Naive thymus-derived CD8-positive, alpha-beta T cell (primary cell): ENCODE measurements around the gene BRSK1. TPM values are rescaled to one million over a fixed set of nuclear protein-coding genes. Genes with fewer than 3 reads are reported as not detected.

Experiments used
- ATAC-seq, 2 donors: fragments of 150-1000 bp; cut with Tn5 transposase in 1 of 2; sonication (Bioruptor Pico), chemical (Tn5 transposase) in 1 of 2; 1 replicate in 1 of 2; 2 replicates in 1 of 2; pipeline ENCODE4 v1.10.0; 2021; ENCODE audit warnings: mild to moderate bottlenecking in 2 of 2, moderate library complexity in 2 of 2
- POLR2A ChIA-PET: fragments of 350-600 bp; sonication (Branson Sonifier 250); formaldehyde crosslinking; loops from one replicate; lab custom pipeline; 2021; ENCODE audit warnings: antibody characterized with exemption; lab: Charles Lee
- DNase-seq, 10 donors: peaks; one replicate each; pipeline versions ENCODE4 v3.0.0 to v3.0.0-alpha.2; 2020 to 2022
- H3K27ac Mint-ChIP-seq, 10 donors: one replicate each; pipeline ENCODE4 v1.8.0; 2020 to 2022; ENCODE audit warnings: mild to moderate bottlenecking in 10 of 10, mixed read lengths in 10 of 10, moderate library complexity in 4 of 10, inconsistent platforms in 1 of 10
- H3K27me3 Mint-ChIP-seq, 5 donors: one replicate each; pipeline ENCODE4 v1.8.0; 2021 to 2022; ENCODE audit warnings: mixed read lengths in 5 of 5
- H3K36me3 Mint-ChIP-seq, 3 donors: one replicate each; pipeline ENCODE4 v1.8.0; 2020 to 2022; ENCODE audit warnings: mixed read lengths in 3 of 3, mild to moderate bottlenecking in 2 of 3, inconsistent platforms in 1 of 3
- H3K4me1 Mint-ChIP-seq, 4 donors: one replicate each; pipeline ENCODE4 v1.8.0; 2021 to 2022; ENCODE audit warnings: mixed read lengths in 4 of 4
- H3K4me3 Mint-ChIP-seq, 10 donors: one replicate each; pipeline ENCODE4 v1.8.0; 2020 to 2022; ENCODE audit warnings: mild to moderate bottlenecking in 10 of 10, mixed read lengths in 10 of 10, moderate library complexity in 6 of 10, inconsistent platforms in 1 of 10
- H3K9me3 Mint-ChIP-seq, 9 donors: one replicate each; pipeline ENCODE4 v1.8.0; 2020 to 2022; ENCODE audit warnings: mixed read lengths in 9 of 9, mild to moderate bottlenecking in 3 of 9, inconsistent platforms in 1 of 9, moderate library complexity in 1 of 9
- polyA plus RNA-seq, 3 donors: library from polyadenylated mRNA; unstranded; fragments of 300-500 nt; fragmentation: Illumina TruSeq; gene quantifications; one replicate each; pipeline ENCODE4 v1.2.3, GENCODE V29; 2021
- total RNA-seq, 8 experiments: library from RNA in 2 of 8; stranded (reverse) in 2 of 8; gene quantifications; one replicate each; pipeline ENCODE4 v1.2.3 and lab custom pipeline; 2021 to 2026

Gene BRSK1
- total and polyA plus RNA-seq, 5 experiments from 2014 or later: 0.24 to 2.9 (median 1.9) TPM; not detected in 2

GRCh38 chr19:55277494-55277893 is 6.3 kb upstream of the BRSK1 start:
- no peak for DNase-seq
- Mint-ChIP-seq H3K27me3 (no peaks in the 10 kb centered on the region), H3K36me3 (peaks cover 0 to 46% (median 9%) of the 10 kb centered on the region in 3 donors), H3K9me3 (no peaks in the 10 kb centered on the region), H3K27ac (peak overlapping the region in 4 of 10 donors; percentile 56 to 100 (median 88)), H3K4me1 (peaks cover 13 to 49% (median 30%) of the 10 kb centered on the region in 4 donors), H3K4me3 (peak overlapping the region in 6 of 10 donors; percentile 16 to 77 (median 51))
- POLR2A ChIA-PET: interaction anchor here (0.6 to 6.9 kb wide), 4 partner anchors 14 to 237 kb away, joined by 3 to 142 read pairs (median 4); partner anchors contain the start of gene PPP6R1
- no peak for ATAC-seq

DNA sequence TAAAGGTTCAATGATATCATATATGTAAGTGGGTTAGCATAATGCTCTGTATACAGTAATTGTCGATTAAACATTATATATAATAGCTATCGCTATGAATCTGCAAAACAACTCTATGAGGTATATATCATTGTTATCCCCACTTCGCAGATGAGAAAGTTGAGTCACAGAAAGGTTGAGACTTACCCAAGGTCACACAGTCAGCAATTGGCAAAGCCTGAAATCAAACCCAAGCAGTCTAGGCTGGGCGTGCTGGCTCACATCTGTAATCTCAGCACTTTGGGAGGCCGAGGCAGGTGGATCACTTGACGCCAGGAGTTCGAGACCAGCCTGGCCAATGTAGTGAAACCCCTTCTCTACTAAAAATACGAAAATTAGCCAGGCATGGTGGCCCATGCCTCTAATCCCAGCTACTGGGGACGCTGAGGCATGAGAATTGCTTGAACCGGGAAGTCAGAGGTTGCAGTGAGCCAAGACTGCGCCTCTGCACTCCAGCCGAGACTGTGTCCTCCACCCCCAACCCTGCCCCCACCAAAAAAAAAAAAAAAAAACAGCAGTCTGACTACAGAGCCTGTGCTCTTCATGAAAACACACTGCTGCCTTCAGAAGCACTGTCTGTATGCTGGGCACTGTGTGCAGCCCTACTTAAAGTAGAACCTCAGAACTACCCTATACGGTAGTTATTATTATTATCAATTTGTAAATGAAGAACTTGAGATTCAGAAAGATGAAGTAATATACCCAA is 5.2 kb upstream of the BRSK1 start:
- H3K4me3 Mint-ChIP-seq: peak overlapping the region; percentile 52 to 100 (median 88)
- H3K36me3 Mint-ChIP-seq: peaks cover 0 to 37% (median 5%) of the 10 kb centered on the region in 3 donors
- POLR2A ChIA-PET: interaction anchor here (0.6 to 6.9 kb wide), 6 partner anchors 15 to 236 kb away, joined by 3 to 142 read pairs (median 6); partner anchors contain the start of genes KMT5C, PPP6R1 and UBE2S
- no peaks in the 10 kb centered on the region for H3K27me3 Mint-ChIP-seq
- DNase-seq (no peak), ATAC-seq (no peak)
- peak overlapping the region in 9 of 10 donors; percentile 37 to 100 (median 99) for H3K27ac Mint-ChIP-seq
- no peaks in the 10 kb centered on the region for H3K9me3 Mint-ChIP-seq
- H3K4me1 Mint-ChIP-seq: peaks cover 16 to 57% (median 37%) of the 10 kb centered on the region in 4 donors

DNA sequence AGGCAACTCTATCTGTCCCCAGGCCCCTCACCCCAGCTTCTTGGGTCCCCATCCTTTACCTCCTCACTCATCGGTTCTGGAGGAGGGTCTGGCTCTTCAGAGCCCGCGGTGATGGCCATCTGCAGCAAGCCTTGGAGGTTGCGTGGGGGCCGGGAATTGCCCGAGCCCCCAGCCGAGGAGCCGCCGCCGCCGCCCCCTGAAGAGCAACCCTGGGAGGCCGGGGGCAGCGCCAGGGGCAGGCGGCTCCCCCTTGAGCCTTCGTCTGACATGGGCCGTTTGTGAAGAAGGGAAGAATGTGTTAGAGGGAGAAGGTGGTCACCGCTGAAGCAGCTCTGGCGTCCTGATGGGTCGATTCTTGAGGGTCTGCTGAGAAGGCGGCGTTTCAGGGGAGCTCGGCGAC is 4.5 kb upstream of the BRSK1 start:
- POLR2A ChIA-PET: interaction anchor here (1.2 to 6.9 kb wide), 12 partner anchors 12 to 345 kb away, joined by 3 to 142 read pairs (median 5); partner anchors contain the start of genes KMT5C, PPP6R1, TMEM238 and UBE2S
- DNase-seq: no peak
- ATAC-seq: no peak
- Mint-ChIP-seq H3K4me3 (peak overlapping the region; percentile 96 to 100 (median 99)), H3K27me3 (no peaks in the 10 kb centered on the region), H3K4me1 (peaks cover 17 to 58% (median 39%) of the 10 kb centered on the region in 4 donors), H3K36me3 (peaks cover 0 to 33% (median 3%) of the 10 kb centered on the region in 3 donors), H3K9me3 (no peaks in the 10 kb centered on the region), H3K27ac (peak overlapping the region; percentile 96 to 100 (median 99))

GRCh38 chr19:55279770-55280643 is 3.8 kb upstream of the BRSK1 start, which contains the start of gene HSPBP1:
HSPBP1 (minus strand) TSS chr19:55280110; CDS start chr19:55279608, 502 bp downstream.
- H3K4me3 Mint-ChIP-seq: peak within 1 kb of the TSS; percentile 96 to 100 (median 99)
- H3K36me3 Mint-ChIP-seq: peaks cover 0 to 27% (median 3%) of the 10 kb centered on the region in 3 donors
- ATAC-seq: peak; percentile 88 to 89
- POLR2A ChIA-PET: interaction anchor here (0.6 to 6.9 kb wide), 18 partner anchors 11 to 344 kb away, joined by 3 to 142 read pairs (median 3); partner anchors contain the start of genes KMT5C, PPP6R1, RPL28 and TMEM238
- H3K9me3 Mint-ChIP-seq: no peaks in the 10 kb centered on the region
- H3K27me3 Mint-ChIP-seq: no peaks in the 10 kb centered on the region
- H3K27ac Mint-ChIP-seq: peak within 1 kb of the TSS; percentile 96 to 100 (median 99)
- H3K4me1 Mint-ChIP-seq: peaks cover 17 to 59% (median 39%) of the 10 kb centered on the region in 4 donors
- peak; percentile 91 to 97 (median 96) for DNase-seq

GRCh38 chr19:55284405-55285058 is 735 bp downstream of the BRSK1 start:
- peaks cover 0 to 2% (median 0%) of the 10 kb centered on the region in 3 donors for H3K36me3 Mint-ChIP-seq
- POLR2A ChIA-PET: interaction anchor here (1.0 kb wide), 1 partner anchor 18 kb away, joined by 3 read pairs; no protein-coding TSS in a partner anchor
- peak overlapping the region in 2 of 10 donors; percentile 61 to 69 for H3K27ac Mint-ChIP-seq
- H3K4me3 Mint-ChIP-seq: peak overlapping the region in 5 of 10 donors; percentile 31 to 69 (median 48)
- H3K27me3 Mint-ChIP-seq: no peaks in the 10 kb centered on the region
- DNase-seq: no peak
- no peak for ATAC-seq
- H3K9me3 Mint-ChIP-seq: no peaks in the 10 kb centered on the region
- H3K4me1 Mint-ChIP-seq: peaks cover 13 to 34% (median 30%) of the 10 kb centered on the region in 4 donors

DNA sequence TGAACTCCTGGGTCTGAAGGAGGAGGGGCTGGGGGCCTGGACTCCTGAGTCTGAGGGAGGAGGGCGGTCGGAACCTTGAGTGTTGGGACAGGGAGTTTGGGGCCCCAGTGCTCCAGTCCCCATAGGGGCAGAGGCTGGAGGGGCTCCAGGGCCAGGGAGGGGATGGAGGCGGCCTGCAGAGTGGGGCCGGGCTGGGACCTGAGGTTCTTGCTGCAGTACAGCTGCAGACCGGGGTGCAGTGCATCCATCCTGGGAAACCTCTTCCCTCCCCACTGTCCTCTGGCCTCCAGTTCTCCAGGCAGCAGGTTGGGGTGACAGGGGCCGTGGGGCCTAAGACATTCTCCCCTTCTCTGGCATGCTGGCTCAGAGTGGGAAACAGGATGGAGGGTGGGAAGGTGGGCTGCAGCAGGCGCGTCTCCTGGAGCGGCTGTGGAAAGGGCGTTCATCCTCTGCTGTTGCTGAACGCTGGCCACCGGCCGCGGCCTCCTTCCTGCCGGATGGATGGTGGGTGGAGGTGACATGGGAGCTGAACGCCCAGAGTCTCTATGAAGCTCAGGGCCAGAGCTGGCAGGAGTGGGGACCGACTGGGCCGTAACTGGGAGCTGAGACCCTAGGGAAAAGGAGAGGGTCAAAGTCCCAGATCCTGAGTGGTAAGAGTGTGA is 1.6 kb downstream of the BRSK1 start:
- H3K4me3 Mint-ChIP-seq: peak overlapping the region in 5 of 10 donors; percentile 20 to 54 (median 42)
- POLR2A ChIA-PET: interaction anchor here (0.9 kb wide), 1 partner anchor 52 kb away, joined by 3 read pairs; no protein-coding TSS in a partner anchor
- no peaks in the 10 kb centered on the region for H3K9me3 Mint-ChIP-seq
- DNase-seq: no peak
- H3K27me3 Mint-ChIP-seq: no peaks in the 10 kb centered on the region
- no peaks in the 10 kb centered on the region for H3K36me3 Mint-ChIP-seq
- peaks cover 8 to 26% (median 22%) of the 10 kb centered on the region in 4 donors for H3K4me1 Mint-ChIP-seq
- H3K27ac Mint-ChIP-seq: peak overlapping the region in 7 of 10 donors; percentile 10 to 80 (median 65)
- ATAC-seq: no peak

DNA sequence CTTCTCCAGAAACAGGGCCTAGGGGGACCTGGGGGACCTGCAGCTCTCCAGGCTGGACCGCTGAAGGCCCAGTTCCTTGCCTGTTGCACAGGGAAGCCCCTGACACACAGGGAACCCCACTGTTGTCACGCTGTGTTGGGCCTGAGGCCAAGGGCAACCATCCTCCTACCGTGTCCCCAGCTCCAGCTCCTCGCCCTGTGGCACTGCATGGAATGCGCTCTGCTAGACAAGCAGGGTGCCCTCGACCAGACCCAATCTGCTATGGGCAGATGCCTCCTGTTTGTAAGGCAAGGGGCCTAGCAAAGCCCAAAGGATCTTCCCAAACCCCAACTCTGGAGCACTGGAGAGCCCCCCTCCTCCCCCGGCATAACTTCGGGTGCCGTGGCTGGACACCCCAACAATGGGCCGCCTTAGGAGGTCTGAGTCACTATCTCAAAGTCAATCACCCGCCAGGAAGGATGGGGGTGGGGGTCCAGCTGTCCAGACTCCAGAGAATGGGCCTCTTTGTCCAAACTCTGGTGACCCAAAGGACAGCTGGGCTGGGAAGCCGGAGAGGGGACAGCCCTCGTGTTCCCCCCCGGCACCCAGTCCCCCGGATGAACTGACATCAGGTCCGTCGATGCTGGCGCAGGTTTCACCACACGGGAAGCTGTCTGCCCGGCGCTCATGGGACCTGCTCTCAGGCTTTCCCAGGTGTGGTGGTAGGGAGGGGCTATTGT is 3.7 kb downstream of the BRSK1 start:
- POLR2A ChIA-PET: interaction anchor here (2.0 kb wide), 1 partner anchor 28 kb away, joined by 5 read pairs; the partner anchor contains the start of gene PPP6R1
- DNase-seq (no peak), ATAC-seq (no peak)
- Mint-ChIP-seq H3K9me3 (no peaks in the 10 kb centered on the region), H3K27me3 (no peaks in the 10 kb centered on the region), H3K4me1 (peaks cover 4 to 19% (median 16%) of the 10 kb centered on the region in 4 donors), H3K4me3 (no peak overlapping the region), H3K27ac (peak overlapping the region in 1 of 10 donors; percentile 49), H3K36me3 (no peaks in the 10 kb centered on the region)

GRCh38 chr19:55289117-55289796 is 5.5 kb downstream of the BRSK1 start:
- Mint-ChIP-seq H3K4me1 (peaks cover 0 to 9% (median 7%) of the 10 kb centered on the region in 4 donors), H3K27me3 (no peaks in the 10 kb centered on the region)
- POLR2A ChIA-PET: interaction anchor here (2.0 kb wide), 1 partner anchor 30 kb away, joined by 5 read pairs; the partner anchor contains the start of gene PPP6R1

GRCh38 chr19:55297267-55297666 is 13.5 kb downstream of the BRSK1 start:
- peaks cover 6 to 14% (median 10%) of the 10 kb centered on the region in 4 donors for H3K4me1 Mint-ChIP-seq
- POLR2A ChIA-PET: interaction anchor here (0.7 kb wide), 2 partner anchors 164 to 286 kb away, joined by 5 read pairs; partner anchors contain the start of gene ISOC2
- H3K27ac Mint-ChIP-seq: peak overlapping the region in 3 of 10 donors; percentile 20 to 56 (median 55)
- H3K4me3 Mint-ChIP-seq: no peak overlapping the region
- H3K36me3 Mint-ChIP-seq: no peaks in the 10 kb centered on the region
- peaks cover 0 to 3% (median 0%) of the 10 kb centered on the region in 5 donors for H3K27me3 Mint-ChIP-seq
- H3K9me3 Mint-ChIP-seq: no peaks in the 10 kb centered on the region
- ATAC-seq: no peak
- DNase-seq: no peak

More at GRCh38 chr19:55289117-55289796, 5.5 kb downstream of the BRSK1 start:
- no peak for DNase-seq
- ATAC-seq: no peak
- Mint-ChIP-seq H3K9me3 (no peaks in the 10 kb centered on the region), H3K36me3 (no peaks in the 10 kb centered on the region), H3K27ac (no peak overlapping the region), H3K4me3 (no peak overlapping the region)

DNA sequence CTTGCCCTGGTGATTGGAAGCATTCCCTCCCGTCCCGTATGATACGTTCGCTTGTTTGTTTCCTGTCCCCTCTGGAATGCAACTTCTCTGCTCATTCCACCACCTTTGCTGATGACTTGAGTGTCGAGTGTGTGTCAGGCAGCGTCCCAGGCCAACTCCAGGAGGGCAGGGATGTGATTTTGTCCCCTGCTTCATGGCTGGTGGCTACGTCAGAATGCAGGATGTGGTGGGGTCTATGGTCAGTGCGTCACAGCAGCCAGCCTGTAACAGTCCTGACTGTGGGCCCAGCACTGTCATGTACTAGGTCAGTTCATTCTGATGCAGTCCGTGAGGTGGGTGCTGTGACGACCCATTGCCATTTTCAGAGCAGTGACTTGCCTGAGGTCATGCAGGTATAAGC is 16.2 kb downstream of the BRSK1 start:
- Mint-ChIP-seq H3K9me3 (no peaks in the 10 kb centered on the region), H3K36me3 (no peaks in the 10 kb centered on the region), H3K27me3 (peaks cover 0 to 3% (median 0%) of the 10 kb centered on the region in 5 donors), H3K27ac (no peak overlapping the region), H3K4me3 (no peak overlapping the region), H3K4me1 (peaks cover 6 to 14% (median 11%) of the 10 kb centered on the region in 4 donors)
- POLR2A ChIA-PET: no interaction called here
- no peak for ATAC-seq
- DNase-seq: no peak
